ENCODE data around the gene SCGN.

SCGN gene

GRCh38 chr6:25682324-25682723 is 30.3 kb downstream of the SCGN start:
- no peak for FAIRE-seq
- no peak for DNase-seq (ENCODE audit: insufficient read length, low spot score)

DNA sequence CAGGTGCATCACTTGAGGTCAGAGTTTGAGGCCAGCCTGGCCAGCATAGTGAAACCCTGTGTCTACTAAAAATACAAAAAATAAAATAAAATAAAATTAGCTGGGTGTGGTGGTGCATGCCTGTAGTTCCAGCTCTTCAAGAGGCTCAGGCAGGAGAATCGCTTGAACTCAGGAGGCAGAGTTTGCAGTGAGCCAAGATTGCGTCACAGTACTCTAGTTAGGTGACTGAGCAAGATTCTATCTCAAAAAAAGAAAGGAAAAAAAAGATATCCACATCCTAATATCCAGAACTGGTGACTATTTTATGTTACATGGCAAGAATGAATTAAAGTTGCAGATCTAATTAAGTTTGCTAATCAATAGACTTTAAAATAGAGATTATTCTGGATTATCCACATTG is 32.5 kb downstream of the SCGN start:
- no peak for FAIRE-seq
- DNase-seq (ENCODE audit: insufficient read length, low spot score) = no peak

DNA sequence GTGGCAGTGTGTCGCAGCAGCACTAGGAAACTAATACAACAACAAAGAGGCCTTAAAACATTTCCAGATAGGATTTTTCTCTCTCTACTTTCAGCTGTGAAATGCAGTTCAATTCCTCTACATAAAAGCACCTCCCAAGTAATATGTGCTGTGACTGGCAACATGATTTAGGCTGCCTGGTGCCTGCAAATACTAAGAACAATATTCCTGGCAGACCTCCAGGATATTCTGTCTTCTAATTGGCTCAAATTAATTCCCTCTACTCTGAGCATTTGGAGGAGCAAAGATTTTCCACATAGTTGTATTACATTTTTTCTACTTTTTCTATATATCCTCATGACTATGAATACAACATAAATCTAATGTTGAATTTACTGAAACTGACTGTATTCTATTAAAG is 33.2 kb downstream of the SCGN start:
- no peak for FAIRE-seq
- DNase-seq (ENCODE audit: insufficient read length, low spot score) = no peak

DNA sequence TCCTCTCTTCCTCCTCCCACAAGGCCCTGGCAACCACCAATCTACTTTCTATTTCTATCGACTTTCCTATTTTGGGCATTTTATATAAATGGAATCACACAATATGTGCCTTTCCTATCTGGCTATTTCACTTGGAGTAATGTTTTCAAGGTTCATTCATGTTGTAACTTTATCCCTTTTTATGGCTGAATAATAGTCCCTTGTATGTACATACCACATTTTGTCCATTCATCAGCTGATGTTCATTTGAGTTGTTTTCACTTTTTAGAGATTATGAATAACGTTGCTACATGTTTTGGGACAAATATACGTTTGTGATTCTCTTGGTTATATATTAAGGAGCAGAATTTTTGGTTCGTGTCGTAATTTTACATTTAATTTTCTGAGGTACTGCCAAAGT is 33.9 kb downstream of the SCGN start:
- no peak for DNase-seq (ENCODE audit: insufficient read length, low spot score)
- FAIRE-seq = no peak

DNA sequence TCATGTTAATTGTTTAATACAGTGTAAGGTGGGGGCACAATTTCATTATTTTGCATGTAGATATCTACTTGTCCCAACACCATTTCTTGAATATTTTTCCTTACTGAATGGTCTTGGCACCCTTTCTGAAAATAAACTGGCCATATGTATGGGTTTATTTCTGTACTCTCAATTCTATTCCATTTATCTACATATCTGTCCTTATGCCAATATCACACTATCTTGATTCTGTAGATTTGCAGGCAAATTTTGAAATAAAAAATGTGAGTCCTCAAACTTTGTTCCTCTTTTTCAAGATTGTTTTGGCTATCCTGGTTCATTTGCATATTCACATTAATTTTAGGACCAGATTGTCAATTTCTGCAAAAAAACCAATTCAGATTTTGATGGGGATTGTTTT is 34.8 kb downstream of the SCGN start:
- DNase-seq (ENCODE audit: insufficient read length, low spot score) = no peak
- no peak for FAIRE-seq

GRCh38 chr6:25689966-25690365 is 38.0 kb downstream of the SCGN start:
- FAIRE-seq (no peak), DNase-seq (ENCODE audit: insufficient read length, low spot score) (no peak)

DNA sequence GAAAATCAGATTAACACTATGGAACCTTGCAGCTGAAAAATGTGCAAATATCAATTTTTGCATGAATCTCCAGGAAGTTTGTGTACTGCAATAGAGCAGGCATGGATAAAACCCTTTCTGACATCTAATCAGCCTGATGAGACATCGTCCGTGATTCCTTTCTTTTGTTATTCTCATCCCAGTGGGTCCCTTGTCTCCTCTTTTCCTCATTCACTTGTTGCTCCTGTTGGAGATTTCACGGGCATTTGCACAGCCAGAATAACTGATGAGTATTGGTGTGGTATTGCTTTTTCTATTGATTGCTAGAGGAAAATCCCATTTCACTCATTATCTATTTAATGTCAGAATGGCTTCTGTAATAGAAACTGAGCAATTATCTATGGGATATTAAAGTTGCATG is 39.9 kb downstream of the SCGN start:
- FAIRE-seq = no peak
- no peak for DNase-seq (ENCODE audit: insufficient read length, low spot score)

DNA sequence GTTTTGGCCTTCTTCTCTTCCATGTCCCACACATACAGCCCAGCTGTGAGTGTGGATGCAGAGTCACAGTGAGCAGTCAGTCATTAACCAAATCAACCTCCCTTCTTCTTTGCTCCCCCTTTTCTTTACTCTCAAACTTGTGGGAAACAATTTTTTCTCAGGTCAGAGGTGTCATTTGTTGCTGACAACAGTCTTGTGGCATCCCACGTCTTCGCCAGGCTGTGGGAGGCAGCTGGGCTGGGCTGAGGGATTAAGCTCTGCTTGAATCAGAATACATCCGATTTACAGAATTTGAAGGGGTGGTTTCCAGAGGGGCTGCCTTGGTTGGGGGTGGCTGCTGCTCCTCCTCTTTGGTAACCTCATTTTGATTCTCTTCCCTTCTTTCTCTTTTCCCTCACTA is 40.5 kb downstream of the SCGN start:
- DNase-seq (ENCODE audit: insufficient read length, low spot score) (no peak), FAIRE-seq (no peak)

DNA sequence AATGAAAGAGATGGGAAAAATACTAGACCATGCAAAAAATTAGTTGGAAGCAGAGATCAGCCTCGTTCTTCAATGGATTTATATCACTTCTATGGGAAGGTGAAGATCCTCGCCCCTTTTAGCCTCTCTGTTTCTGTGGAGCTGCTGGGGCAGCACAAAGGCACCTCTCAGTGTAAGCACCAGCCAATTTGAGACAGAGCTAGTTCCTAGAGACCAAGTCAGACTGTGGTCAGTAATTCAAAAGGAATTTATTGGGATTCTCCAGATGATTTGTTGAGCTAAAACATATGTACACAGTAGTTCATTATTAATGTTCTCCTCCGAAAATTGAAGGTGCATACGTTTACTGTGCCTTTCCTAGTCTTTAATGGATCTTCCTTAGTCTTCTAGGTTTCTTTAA is 42.4 kb downstream of the SCGN start:
- DNase-seq (ENCODE audit: insufficient read length, low spot score) = no peak
- no peak for FAIRE-seq

DNA sequence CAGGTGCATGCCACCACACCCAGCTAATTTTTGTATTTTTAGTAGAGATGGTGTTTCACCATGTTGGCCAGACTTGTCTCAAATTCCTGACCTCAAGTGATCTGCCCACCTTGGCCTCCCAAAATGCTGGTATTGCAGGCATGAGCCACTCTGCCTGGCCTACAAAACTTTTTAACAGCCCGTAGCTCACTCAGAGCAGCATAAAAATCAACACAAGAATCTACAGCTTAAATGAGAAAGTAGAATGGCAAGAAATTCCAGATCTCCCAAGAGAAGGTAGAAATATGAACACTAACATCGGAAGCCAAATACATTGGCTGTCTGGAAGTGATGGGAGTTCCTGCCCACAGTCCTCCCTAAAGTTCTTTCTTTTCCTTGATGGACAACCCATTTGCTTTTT is 43.7 kb downstream of the SCGN start:
- no peak for FAIRE-seq

GRCh38 chr6:25697537-25698340 is 45.7 kb downstream of the SCGN start:
- FAIRE-seq (no peak), DNase-seq (ENCODE audit: insufficient read length, low spot score) (no peak)

More for the DNA sequence above, 43.7 kb downstream of the SCGN start:
- DNase-seq (ENCODE audit: insufficient read length, low spot score) = no peak

GRCh38 chr6:25698631-25699030 is 46.6 kb downstream of the SCGN start:
- FAIRE-seq (no peak), DNase-seq (ENCODE audit: insufficient read length, low spot score) (no peak)

DNA sequence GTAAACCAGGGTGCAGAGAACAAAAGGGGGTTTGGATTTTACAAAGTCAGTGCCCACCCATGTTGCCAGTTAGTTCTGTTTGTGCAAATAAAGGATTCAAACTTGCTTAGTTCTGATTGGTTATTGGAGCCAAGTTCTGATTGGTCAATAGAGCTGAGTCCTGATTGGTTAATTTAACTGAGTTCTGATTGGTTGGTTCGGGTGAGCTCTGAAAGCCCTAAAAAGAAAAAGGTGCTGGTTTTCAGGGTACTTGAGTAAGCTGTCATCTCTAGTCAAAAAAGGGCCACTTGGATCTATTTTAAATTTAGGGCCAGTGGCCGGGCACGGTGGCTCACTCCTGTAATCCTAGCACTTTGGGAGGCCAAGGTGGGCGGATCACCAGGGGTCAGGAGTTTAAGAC is 47.6 kb downstream of the SCGN start:
- DNase-seq (ENCODE audit: insufficient read length, low spot score) (no peak), FAIRE-seq (no peak)

- no peak for FAIRE-seq
Observed at GRCh38 chr6:25700761-25701160, 48.7 kb downstream of the SCGN start.

GRCh38 chr6:25701807-25702206 is 49.8 kb downstream of the SCGN start:
- FAIRE-seq (no peak), DNase-seq (ENCODE audit: insufficient read length, low spot score) (no peak)

More at GRCh38 chr6:25700761-25701160, 48.7 kb downstream of the SCGN start:
- no peak for DNase-seq (ENCODE audit: insufficient read length, low spot score)

DNA sequence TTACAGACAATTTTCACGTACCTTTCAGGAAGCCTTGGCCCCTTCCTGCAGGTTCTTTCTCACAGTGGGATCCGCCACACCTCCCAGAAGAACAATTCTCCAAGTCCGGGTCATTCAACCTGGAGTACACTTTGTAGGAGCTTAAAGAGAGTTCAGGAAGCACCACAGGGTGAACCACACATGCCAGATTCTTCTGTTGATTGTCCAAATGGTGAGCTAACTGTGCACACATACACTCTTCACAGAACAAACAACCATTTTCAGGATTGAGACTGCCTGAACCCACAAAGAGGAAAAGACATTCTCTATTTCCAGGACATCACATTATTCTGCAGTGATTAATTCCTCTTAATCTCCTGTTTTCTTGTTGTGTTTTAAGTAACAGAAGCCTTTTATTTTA is 51.0 kb downstream of the SCGN start:
- DNase-seq (ENCODE audit: insufficient read length, low spot score) (no peak), FAIRE-seq (no peak)

GRCh38 chr6:25704001-25704400 is 52.0 kb downstream of the SCGN start:
- no peak for DNase-seq (ENCODE audit: insufficient read length, low spot score)
- no peak for FAIRE-seq

DNA sequence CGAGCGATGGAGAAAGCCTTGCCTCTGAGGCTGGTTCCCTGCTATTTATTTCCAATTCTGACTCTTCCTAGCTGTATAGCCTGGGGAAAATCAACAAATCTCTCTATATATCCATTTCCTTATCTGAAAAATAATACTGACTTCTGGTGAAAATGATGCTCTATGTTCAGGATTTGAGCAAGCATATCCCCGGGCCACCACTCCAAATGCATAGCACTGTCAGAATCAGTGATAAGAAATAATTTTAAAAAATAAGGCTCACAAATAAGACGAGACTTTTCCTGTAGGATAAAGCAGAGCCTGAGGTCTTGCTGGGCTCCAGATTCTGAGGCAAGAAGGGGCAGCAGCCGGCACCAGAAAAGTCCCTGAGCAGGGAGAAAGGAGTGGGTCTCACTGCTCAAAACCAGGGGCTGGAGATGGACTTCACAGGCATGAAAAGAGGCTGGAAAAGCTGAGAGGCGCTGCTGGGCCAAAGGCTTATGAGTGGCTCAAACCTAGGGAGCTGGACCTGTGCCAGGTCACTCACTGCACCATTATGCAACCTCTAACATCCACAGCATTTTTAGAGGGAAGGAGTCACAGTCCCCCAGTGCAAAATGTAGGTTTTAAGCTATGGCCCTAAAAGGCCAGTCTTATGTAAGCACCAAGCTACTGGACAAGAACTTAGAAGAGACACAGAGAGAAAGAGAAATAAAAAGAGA is 54.4 kb downstream of the SCGN start:
- no peak for DNase-seq (ENCODE audit: insufficient read length, low spot score)
- no peak for FAIRE-seq

GRCh38 chr6:25709761-25710160 is 57.7 kb downstream of the SCGN start:
- no peak for DNase-seq (ENCODE audit: insufficient read length, low spot score)
- no peak for FAIRE-seq

GRCh38 chr6:25710287-25710686 is 58.3 kb downstream of the SCGN start:
- FAIRE-seq (no peak), DNase-seq (ENCODE audit: insufficient read length, low spot score) (no peak)

GRCh38 chr6:25713824-25714223 is 61.8 kb downstream of the SCGN start:
- DNase-seq (ENCODE audit: insufficient read length, low spot score) (no peak), FAIRE-seq (no peak)

DNA sequence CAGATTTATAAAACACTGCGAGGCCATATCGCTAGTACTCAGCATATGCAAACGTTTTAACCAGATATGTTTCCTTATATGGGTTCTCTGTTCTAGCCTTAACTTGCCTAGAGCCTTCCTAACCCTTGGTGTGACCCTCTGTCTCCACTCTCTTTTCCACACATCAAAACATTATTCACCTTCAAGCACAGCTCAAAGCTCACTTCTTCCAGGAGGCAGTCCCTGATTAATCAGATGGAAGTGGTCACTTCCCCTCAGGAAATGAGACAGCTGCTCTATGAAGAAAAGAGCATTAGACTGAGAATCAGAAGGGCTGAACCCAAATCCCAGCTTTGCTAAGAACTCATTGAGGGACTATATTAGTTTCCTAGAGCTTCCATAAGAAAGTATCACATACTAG is 62.8 kb downstream of the SCGN start:
- no peak for DNase-seq (ENCODE audit: insufficient read length, low spot score)
- FAIRE-seq = no peak

All from GM19239 (cell line).